KMS-11 (cell line): ENCODE results near the gene FDX1.

Source experiments
- H2AFZ ChIP-seq: fragments of 200-600 bp; sonication (generic); 2 replicates; pipeline ENCODE4 v1.6.1; 2016; ENCODE audit warnings: antibody characterized with exemption, mixed run types, low read depth
- H3K27ac ChIP-seq: fragments of 200-600 bp; sonication (generic); 2 replicates; pipeline ENCODE4 v1.6.1; 2016; ENCODE audit warnings: mild to moderate bottlenecking, mixed run types
- H3K27me3 ChIP-seq: fragments of 200-600 bp; sonication (generic); 2 replicates; pipeline ENCODE4 v1.6.1; 2017; ENCODE audit warnings: mild to moderate bottlenecking, low read depth, mixed run types, moderate library complexity; ENCODE audit not compliant: insufficient read depth
- H3K36me3 ChIP-seq: fragments of 200-600 bp; sonication (generic); 2 replicates; pipeline ENCODE4 v1.6.1; 2017; ENCODE audit warnings: mild to moderate bottlenecking, mixed run types; ENCODE audit not compliant: insufficient read depth
- H3K4me1 ChIP-seq: fragments of 200-600 bp; sonication (generic); 2 replicates; pipeline ENCODE4 v1.6.1; 2016; ENCODE audit warnings: mild to moderate bottlenecking, low read depth, mixed run types; ENCODE audit not compliant: poor library complexity, severe bottlenecking
- H3K4me2 ChIP-seq: fragments of 200-600 bp; sonication (generic); 2 replicates; pipeline ENCODE4 v1.7.0; 2016; ENCODE audit warnings: mild to moderate bottlenecking, mixed run types
- H3K4me3 ChIP-seq: fragments of 200-600 bp; sonication (generic); IDR thresholded peaks from 2 replicates; pipeline ENCODE4 v1.6.1; 2017; ENCODE audit warnings: low read depth, low read length, mixed read lengths; ENCODE audit not compliant: insufficient read depth
- H3K79me2 ChIP-seq: fragments of 200-600 bp; sonication (generic); 2 replicates; pipeline ENCODE4 v1.6.1; 2016; ENCODE audit warnings: low read depth, mixed run types; ENCODE audit not compliant: insufficient read depth
- H3K9ac ChIP-seq: fragments of 200-600 bp; sonication (generic); 2 replicates; pipeline ENCODE4 v1.6.1; 2016; ENCODE audit warnings: mild to moderate bottlenecking, mixed run types
- H4K20me1 ChIP-seq: fragments of 200-600 bp; sonication (generic); 2 replicates; pipeline ENCODE4 v1.6.1; 2016; ENCODE audit warnings: mild to moderate bottlenecking, mixed run types; ENCODE audit not compliant: insufficient read depth
- TF ChIP-seq, protein P1 (sequence below): fragments of 200-600 bp; sonication (generic); conservative IDR thresholded peaks from 2 replicates; pipeline ENCODE4 v1.6.1; 2017; ENCODE audit warnings: low read depth, mild to moderate bottlenecking, antibody characterized with exemption, low read length, moderate library complexity, mixed read lengths

The FDX1 gene

DNA sequence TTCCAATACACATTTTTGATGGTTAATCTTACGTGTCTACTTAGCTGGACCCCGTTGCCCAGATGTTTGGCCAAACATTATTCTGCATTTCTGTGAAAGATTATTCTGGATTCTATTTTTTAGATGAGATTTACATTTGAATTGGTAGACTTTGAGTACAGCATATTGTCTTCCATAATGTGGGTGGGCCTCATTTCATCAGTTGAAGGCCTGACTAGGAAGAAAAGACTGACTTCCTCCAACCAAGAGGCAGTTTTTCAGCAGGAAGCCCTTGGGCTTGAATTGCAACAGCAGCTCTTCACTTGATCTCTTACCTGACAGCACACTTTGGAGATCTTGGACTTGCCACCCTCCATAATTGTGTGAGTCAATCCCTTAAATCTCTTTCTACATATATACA, 58.7 kb downstream of the FDX1 start:
- Histone ChIP-seq H2AFZ (no peak overlapping the region), H3K79me2 (no peaks in the 10 kb centered on the region), H3K4me3 (no peak overlapping the region), H3K4me2 (no peak overlapping the region), H3K27me3 (no peaks in the 10 kb centered on the region), H3K9ac (no peak overlapping the region), H3K36me3 (no peaks in the 10 kb centered on the region), H4K20me1 (no peaks in the 10 kb centered on the region), H3K4me1 (no peaks in the 10 kb centered on the region), H3K27ac (no peak overlapping the region)
- TF ChIP-seq, protein P1, sequence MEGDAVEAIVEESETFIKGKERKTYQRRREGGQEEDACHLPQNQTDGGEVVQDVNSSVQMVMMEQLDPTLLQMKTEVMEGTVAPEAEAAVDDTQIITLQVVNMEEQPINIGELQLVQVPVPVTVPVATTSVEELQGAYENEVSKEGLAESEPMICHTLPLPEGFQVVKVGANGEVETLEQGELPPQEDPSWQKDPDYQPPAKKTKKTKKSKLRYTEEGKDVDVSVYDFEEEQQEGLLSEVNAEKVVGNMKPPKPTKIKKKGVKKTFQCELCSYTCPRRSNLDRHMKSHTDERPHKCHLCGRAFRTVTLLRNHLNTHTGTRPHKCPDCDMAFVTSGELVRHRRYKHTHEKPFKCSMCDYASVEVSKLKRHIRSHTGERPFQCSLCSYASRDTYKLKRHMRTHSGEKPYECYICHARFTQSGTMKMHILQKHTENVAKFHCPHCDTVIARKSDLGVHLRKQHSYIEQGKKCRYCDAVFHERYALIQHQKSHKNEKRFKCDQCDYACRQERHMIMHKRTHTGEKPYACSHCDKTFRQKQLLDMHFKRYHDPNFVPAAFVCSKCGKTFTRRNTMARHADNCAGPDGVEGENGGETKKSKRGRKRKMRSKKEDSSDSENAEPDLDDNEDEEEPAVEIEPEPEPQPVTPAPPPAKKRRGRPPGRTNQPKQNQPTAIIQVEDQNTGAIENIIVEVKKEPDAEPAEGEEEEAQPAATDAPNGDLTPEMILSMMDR = no peak

DNA sequence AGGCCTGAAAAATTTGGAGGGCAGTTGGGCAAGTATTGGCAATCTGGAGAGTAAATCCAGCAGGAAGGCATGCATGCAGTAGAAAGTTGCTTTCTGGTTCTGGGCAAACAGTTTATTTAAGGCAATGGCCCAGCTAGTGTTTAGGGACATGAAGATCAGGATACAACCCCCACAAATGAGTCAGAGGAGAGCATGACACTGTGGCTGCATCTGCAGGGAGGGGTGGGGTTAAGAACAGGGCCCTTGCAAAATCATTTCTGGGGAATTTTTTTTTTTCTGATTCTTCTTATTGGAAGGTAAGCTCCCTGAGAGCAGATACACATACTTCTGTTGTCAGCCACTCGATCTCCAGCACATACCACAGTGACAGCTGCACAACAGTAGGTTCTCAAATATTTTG, 61.1 kb downstream of the FDX1 start:
- Histone ChIP-seq H3K27ac (no peak overlapping the region), H3K27me3 (no peaks in the 10 kb centered on the region), H4K20me1 (no peaks in the 10 kb centered on the region), H3K4me1 (no peaks in the 10 kb centered on the region), H2AFZ (no peak overlapping the region), H3K36me3 (no peaks in the 10 kb centered on the region), H3K79me2 (no peaks in the 10 kb centered on the region), H3K4me2 (no peak overlapping the region), H3K9ac (no peak overlapping the region), H3K4me3 (no peak overlapping the region)
- TF ChIP-seq, protein P1 = no peak

DNA sequence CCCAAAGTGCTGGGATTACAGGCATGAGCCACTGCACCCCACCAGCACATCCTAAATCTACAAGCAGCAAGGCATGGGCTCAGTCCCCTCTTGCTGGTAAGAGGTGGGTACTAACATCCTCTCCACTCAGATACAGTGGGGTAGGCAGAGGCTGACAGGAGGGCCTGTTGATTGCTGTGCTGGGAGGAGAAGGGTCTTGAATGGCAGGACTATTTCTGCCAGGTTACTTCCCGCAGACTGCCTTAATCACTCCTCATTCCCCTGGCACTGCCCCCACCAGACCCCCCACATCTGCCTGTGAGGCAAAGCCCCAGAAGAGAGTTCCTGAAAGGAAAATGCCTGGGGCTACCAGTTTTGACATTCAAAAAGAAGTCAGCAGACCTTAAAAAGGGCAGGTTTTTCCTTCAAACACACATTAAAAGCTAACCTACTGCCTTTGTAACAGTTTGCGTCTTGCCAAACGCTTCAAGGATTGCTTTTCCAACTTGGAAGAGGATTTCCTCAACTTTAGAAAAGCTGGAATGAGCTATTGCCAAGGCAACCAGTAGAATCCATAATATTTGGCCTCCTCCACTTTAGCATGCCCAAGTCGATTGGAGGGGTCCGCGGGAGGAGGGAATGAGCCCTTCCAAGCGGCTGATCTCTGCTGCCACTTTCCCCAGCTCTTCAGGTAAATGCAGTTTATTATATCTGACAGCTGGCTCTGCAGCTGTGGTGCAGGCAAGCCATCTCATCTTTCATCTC, 62.0 kb downstream of the FDX1 start:
- Histone ChIP-seq H3K79me2 (no peaks in the 10 kb centered on the region), H3K36me3 (no peaks in the 10 kb centered on the region), H3K27ac (no peak overlapping the region), H3K4me1 (no peaks in the 10 kb centered on the region), H3K4me3 (no peak overlapping the region), H3K9ac (no peak overlapping the region), H3K27me3 (no peaks in the 10 kb centered on the region), H3K4me2 (no peak overlapping the region), H4K20me1 (no peaks in the 10 kb centered on the region), H2AFZ (no peak overlapping the region)
- TF ChIP-seq, protein P1 = no peak

DNA sequence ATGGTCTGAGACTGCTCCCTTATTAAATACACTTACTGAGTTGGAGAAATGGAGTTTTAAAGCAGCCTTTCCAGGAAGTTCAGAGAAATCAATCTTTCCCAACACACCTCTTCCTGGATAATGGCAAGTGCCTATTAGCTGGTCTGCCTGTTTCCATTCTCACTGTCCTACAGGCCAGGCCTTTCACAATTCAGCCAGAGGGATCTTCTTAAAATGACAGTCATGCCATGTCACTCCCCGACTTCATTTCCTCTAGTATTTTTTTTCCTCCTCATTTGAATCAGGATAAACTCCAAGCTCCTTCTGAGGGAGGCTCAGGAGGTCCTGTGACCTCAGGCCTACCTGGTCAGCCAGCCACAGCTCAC, 62.6 kb downstream of the FDX1 start:
- H3K4me3 ChIP-seq = no peak overlapping the region
- H3K36me3 ChIP-seq = no peaks in the 10 kb centered on the region
- TF ChIP-seq, protein P1 = no peak
- no peak overlapping the region for H2AFZ ChIP-seq
- no peaks in the 10 kb centered on the region for H4K20me1 ChIP-seq
- no peaks in the 10 kb centered on the region for H3K79me2 ChIP-seq
- no peak overlapping the region for H3K9ac ChIP-seq
- H3K4me2 ChIP-seq = no peak overlapping the region
- H3K27ac ChIP-seq = no peak overlapping the region
- H3K27me3 ChIP-seq = no peaks in the 10 kb centered on the region
- H3K4me1 ChIP-seq = no peaks in the 10 kb centered on the region
